Astrocyte of the spinal cord (primary cell): ENCODE data around the gene AANAT.

Experiments
- DNase-seq: peaks from one replicate; pipeline ENCODE4 v3.0.0; 2011; ENCODE audit warnings: low read depth, low spot score
- H3K4me3 ChIP-seq: 2 replicates; pipeline ENCODE4 v1.5.1; 2011; ENCODE audit warnings: low read depth, mild to moderate bottlenecking, low read length, moderate library complexity
- in situ Hi-C: cut with HindIII; loops from 2 replicates; pipeline ENCODE4 v1.10.0; 2017; ENCODE audit warnings: low sequenced_read_pairs
- TF ChIP-seq, protein P1 (sequence below): IDR thresholded peaks from 2 replicates; pipeline ENCODE4 v1.5.1; 2012; ENCODE audit warnings: low read depth, mild to moderate bottlenecking, low read length, inconsistent platforms

Gene AANAT

DNA sequence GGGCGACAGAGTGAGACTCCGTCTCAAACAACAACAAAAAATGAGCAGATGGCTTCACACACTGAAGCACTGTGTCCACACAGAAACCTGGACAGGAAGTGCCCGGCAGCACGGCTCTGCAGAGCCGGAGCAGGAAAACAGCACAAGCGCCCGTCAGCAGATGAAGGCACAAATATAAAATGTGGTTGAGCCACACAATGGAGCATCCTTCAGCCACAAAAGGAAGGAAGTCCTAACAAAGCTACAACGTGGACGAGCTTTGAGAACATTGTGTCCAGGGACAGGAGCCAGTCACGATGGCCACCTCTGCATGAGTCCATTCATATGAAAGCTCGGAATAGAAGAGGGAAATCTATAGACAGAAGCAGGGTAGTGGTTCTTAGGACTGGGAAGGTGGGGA is 18.2 kb downstream of the AANAT start:
- no peak for DNase-seq
- H3K4me3 ChIP-seq, result no peak overlapping the region
- TF ChIP-seq, protein P1, sequence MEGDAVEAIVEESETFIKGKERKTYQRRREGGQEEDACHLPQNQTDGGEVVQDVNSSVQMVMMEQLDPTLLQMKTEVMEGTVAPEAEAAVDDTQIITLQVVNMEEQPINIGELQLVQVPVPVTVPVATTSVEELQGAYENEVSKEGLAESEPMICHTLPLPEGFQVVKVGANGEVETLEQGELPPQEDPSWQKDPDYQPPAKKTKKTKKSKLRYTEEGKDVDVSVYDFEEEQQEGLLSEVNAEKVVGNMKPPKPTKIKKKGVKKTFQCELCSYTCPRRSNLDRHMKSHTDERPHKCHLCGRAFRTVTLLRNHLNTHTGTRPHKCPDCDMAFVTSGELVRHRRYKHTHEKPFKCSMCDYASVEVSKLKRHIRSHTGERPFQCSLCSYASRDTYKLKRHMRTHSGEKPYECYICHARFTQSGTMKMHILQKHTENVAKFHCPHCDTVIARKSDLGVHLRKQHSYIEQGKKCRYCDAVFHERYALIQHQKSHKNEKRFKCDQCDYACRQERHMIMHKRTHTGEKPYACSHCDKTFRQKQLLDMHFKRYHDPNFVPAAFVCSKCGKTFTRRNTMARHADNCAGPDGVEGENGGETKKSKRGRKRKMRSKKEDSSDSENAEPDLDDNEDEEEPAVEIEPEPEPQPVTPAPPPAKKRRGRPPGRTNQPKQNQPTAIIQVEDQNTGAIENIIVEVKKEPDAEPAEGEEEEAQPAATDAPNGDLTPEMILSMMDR, result no peak
- in situ Hi-C loops, result no loop called here

DNA sequence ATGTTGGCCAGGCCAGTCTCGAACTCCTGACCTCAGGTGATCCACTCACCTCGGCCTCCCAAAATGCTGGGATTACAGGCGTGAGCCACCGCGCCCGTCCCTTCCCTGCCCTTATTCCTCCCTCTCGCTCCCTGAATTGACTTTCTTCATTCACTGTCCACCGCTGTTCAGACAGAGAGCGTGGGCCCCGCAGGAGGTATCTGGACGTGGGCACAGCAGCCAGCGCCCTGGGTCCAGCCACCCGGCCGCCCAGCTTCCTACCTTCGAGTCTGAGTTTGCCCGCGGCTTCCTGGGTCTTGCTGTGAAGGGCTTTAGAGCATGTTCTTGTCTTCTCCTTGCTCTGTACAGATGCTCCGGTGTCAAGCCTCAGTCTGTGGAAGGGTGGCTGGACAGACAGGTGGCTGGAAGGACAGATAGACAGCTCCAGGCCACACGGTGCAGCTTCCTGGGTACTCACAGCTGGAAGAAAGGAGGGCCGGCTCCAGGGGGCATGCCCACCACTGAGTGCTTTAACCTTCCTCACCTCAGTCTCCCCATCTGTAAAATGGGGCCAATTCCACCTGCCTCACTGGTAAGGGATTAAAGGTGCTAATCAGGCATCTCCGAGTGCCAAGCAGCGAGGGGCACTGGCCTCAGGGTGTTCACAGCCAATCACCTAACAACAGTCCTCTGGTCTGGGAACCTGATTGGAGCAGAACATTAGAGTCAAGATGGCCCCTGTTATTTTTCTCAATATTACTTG is 20.2 kb downstream of the AANAT start:
- TF ChIP-seq, protein P1, result no peak
- no peak overlapping the region for H3K4me3 ChIP-seq
- in situ Hi-C loops, result no loop called here
- DNase-seq, result no peak

DNA sequence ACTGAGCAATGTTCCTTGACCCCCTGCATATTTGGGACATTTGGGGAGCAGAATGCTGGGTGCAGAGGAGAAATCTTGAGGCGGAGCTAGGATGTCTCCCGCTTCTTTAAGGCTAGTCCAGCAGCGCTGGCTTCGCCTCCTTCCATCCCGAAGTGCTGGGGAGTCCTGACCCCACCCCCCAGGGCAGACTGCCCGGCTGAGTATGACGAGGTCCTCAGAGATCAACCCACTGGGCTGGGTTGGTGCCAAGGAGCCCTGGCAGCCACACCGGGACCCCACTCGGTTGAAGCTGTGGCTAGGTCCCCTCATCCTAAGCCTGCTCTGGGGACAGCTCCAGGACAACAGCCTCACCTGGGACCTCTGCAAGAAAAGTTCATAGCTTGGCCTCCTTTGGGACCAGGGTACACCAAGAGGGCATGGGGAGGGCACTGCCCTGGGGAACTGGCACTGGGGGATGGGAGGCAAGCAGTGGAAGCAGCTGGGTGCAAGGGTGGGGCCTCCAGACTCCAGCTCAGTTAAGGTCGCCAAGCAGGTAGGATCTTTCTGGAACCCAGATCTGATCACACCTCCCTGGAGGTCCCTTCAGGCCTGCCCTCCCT is 22.8 kb downstream of the AANAT start:
- in situ Hi-C loops, result no loop called here
- no peak for DNase-seq
- TF ChIP-seq, protein P1, result no peak
- no peak overlapping the region for H3K4me3 ChIP-seq

DNA sequence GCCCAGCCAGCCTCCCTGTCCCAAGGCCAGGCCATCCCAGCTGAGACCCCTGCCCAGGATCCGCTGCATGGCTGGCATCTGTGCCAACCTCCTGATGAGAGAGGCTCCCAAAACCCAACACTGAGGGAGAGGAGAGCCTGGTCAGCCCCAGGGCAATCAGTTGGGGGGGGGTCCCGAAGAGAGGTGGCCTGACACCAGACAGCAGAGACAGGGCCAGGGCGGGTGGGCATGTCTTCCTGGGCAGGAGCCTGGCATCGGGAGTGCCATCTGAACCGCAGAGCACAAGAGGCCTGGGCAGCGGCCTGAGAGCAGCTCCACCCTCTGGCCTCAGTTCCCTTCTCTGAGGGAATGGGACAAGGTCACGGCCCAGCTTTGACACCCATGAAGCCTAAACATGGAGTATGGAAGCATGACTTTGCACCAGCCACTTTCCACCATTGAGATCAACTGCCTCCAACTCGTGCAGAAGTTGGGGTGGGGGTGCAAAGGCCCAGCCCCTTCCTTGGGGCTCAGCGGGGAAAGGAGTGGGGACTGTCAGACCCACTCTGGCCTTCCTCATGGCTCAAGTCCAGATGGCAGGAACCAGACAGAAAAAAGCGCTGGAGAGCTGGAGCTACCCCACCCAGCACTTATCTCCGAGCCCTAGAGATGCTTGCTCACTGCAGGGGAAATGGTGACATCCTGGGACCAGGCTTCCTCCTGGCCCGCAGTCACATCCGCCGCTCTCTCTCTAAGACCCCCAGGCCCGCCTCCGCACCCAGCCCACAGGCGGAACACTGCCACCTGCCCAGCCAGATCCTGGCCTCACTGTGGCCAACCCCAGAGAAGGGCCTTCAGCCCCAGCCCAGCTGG is 24.1 kb downstream of the AANAT start:
- TF ChIP-seq, protein P1, result no peak
- in situ Hi-C loops, result no loop called here
- no peak for DNase-seq
- no peak overlapping the region for H3K4me3 ChIP-seq

DNA sequence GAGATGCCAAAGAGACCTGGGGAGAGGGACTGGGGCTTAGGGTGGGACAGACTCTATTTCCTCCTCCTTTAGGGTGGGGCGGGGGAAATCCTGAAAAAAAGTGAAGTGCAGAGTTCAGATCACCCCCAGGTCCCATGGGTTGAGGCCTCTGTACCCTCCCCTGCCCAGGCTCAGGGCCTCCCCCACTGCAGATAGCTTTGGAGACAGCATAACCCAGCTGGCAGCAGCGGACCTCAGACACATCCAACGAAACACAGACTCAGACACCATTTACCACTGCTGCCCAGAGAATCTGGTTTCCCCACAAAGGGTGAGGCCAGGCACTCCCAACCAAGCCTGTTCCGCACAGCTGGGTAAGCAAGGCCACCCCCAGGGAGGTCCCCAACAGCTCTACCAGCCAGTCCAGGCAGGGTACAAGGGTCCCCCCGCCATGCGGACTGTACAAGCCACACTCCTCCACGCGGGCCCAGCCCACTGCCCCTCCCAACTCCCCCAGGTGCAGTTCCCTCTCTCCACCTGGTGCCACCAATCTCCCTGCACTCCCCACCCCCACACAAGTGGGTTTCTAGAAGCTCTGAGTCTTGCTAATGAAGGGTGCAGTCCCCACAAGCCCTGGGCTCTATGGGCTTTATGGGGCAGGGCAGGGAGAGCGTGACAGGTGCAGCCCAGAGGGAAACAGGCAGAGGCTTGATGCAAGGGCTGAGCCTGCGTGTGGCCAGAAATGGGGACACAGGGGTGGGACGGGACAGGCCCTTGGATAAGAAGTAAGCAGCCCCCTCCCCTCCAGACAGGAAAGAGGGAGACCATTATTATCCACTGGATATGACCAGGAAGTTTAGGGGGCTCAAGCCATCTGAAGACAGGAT is 25.0 kb downstream of the AANAT start:
- DNase-seq, result no peak
- no peak overlapping the region for H3K4me3 ChIP-seq
- in situ Hi-C loops, result no loop called here
- TF ChIP-seq, protein P1, result no peak

DNA sequence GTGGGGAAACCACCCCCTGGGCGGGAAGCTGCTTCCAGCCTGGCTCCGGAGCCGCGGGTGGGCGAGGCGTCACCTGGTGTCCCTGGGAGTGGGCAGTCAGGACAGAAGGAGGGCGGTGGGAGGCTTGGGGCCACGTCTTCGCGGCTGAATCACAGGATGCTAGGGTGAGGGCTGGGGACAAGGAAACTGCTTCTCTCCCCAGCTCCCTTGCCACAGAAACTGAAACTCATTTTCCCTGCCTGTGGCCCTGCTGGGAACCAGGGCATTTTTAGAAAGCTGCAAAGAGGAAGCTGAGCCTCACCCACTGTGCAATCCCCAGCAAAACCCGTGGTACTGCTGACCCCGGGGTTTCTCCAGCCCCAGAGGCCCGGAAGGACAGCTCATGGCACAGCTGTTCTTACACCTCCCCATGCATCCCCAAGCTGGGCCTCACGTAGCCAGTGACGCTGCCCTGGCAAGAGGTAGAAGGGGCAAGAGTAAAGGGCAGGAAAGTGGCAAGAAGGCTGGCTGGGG is 25.6 kb downstream of the AANAT start:
- TF ChIP-seq, protein P1, result no peak
- in situ Hi-C loops, result no loop called here
- peak; percentile 87 for DNase-seq
- no peak overlapping the region for H3K4me3 ChIP-seq
